ENCODE results near the gene IGSF9.
"Not testable (repeated sequence)": the region's sequence is repeated elsewhere in the genome, so short reads cannot be mapped to it uniquely, and the experiment has no call there.

IGSF9 gene

GRCh38 chr1:159920202-159920601, 25.2 kb downstream of the IGSF9 start:
- DNase-seq (ENCODE audit: low spot score), result no peak

DNA sequence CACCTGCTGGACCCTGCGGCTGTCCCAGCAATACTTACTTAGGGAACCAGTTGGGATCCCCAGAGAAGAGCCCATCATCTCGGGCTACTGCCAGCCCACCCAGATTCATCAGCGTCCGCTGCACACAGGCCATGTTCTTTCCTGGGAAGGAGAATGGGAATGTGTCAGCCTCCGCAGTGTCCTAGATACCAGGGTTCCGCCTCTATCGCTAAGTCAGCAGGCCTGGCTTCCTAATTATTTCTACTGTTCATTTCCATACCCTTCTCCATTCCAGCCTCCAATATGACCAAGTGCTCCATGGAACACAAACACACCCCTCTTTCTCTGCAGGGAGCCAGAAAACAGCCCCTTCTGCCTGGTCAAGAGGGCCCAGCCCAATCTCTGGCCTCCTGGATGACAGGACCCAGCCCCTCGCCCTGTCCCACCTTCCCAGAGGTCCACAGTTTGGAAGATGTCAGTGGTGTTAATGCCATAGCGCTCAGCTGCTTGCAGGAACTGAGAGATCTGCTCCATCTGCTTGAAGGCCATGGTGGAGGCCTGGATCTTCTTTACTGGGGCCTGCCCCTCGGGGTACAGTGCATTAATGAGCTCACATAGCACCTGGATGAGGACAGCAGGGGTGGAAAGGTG, 26.1 kb downstream of the IGSF9 start:
- DNase-seq (ENCODE audit: low spot score), result no peak

DNA sequence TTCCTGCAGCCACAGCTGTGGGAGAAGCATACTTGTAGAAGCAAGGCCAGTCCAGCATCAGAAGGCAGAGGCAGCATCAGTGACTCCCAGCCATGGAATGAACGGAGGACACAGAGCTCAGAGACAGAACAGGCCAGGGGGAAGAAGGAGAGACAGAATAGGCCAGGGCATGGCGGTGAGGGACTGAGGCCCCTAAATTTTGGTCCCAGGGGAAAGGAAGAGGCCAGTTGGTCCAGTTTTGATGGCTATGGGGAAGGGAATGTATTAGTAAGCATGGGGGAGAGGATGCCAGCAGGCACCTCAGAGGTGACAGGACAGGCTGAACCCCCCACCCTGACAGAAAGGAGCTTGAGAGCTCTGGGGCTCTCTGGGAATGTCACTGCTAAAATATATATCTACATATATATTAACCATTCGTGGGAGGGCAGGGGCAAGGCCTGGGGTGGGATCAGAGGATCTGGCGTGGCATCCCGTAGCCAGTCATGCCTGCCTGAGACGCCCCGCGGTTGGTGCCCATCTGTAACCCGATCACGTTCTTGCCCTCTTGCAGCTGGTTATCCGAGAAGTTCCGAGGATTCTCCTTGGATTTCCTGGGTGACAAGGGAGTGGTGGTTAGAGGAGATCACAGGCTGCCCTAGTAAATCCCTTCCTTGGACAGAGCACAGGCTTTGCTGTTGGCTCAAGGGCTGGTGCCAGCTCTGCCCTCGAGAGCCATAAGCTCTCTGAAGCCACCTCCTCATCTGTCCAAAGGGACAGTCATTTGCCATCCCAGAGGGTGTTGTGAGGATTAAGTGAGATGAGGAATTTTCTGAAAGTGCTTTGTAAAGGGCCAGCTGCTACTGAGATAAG, 26.8 kb downstream of the IGSF9 start:
- no peak for DNase-seq (ENCODE audit: low spot score)

DNA sequence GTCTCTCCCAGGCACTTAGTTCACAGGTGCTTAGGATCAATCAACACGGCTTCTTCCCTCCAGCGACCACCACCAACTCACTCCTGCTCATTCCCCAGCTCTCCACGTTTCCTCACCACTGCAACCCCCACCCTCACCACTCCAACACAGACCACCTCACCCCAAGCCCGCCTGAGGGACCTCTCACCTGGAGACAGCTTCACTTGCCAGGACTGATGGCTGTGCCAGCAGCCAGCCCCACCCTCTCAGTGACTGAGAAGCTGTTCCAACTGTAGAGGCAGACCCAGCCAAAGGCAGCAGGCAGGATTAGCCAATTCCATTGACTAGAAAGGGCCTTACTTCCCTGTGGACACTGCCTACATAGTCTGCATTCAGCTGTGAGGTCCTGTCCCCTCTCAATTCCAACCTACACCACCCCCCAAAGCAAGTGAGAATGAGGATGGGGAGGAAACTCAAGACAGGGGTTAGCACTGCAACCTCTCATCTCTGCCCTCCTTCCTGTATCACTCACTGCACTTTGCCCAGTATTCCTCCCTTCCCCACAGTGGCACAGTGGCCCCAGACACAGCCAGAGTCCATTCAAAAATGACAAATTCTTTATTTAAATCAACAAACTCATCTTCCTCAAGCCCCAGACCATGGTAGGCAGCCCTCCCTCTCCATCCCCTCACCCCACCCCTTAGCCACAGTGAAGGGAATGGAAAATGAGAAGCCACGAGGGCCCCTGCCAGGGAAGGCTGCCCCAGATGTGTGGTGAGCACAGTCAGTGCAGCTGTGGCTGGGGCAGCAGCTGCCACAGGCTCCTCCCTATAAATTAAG, 27.7 kb downstream of the IGSF9 start:
- DNase-seq (ENCODE audit: low spot score), result no peak

DNA sequence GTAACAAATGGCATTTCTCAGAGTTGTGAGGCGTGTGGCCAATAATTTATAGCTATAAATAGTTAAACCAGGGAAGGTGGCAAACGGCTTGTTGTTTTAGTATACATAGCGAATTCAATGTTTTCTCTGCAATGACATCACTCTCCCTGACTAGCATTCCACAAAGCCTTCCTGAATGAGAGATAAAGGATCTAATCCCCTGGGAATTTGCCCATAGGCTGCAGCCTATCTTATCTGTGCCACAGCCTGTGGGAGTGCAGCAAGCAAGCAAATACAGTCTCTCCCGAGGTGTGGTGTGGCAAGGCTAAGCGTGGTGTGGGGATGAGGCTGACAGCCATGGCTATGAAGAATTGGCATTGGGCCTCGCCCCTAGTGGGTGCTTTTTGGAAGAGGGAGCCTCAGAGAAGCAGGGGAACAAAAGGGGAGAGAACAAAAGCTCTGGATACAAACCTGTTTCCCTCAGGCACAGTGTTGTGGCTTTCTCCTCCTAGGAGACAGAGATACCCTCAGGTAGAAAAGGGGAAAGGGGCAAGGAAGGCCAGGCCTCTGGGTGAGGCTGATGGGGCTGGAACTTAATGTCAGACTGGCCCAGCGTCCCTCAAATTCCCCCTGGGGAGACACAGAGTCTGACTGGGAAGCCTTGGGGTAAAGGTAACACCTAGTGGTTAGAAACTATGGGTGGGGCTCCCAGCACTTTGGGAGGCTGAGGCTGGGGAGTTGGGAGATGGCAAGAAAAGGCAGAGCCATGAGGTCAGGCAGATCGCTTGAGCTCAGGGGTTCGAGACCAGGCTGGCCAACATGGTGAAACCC, 29.0 kb downstream of the IGSF9 start:
- DNase-seq (ENCODE audit: low spot score), result no peak

DNA sequence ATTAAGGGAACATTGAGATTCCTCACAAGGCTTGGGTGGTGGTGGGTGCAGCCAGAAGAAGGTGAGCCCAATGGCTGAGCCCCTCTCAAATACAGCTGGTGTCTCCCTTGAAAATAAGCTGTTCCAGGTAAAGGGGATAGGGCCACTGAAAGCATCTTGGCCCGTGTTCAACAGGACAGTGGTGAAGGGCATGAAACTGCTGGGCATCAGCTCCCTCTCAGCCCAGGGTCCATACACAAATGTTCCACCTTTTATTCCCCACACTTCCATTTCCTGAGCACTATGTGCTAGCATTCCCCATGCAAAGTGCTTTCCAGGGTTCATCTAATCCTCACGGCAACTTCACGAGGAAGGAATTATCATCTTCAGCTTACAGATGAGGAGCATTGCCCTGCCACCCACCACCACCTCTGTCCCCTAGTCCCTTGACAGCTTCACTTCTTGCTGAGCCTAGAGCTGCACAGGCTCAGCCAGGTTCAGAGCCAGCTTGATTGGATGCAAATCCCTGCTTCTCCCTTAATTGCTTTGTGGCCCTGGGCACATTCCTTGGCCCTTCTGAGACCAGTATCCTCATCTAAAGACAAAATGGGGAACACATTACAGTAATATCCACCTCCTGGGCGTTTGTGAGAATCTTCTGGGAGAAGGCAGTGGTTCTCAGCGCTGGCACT, 29.7 kb downstream of the IGSF9 start:
- no peak for DNase-seq (ENCODE audit: low spot score)

DNA sequence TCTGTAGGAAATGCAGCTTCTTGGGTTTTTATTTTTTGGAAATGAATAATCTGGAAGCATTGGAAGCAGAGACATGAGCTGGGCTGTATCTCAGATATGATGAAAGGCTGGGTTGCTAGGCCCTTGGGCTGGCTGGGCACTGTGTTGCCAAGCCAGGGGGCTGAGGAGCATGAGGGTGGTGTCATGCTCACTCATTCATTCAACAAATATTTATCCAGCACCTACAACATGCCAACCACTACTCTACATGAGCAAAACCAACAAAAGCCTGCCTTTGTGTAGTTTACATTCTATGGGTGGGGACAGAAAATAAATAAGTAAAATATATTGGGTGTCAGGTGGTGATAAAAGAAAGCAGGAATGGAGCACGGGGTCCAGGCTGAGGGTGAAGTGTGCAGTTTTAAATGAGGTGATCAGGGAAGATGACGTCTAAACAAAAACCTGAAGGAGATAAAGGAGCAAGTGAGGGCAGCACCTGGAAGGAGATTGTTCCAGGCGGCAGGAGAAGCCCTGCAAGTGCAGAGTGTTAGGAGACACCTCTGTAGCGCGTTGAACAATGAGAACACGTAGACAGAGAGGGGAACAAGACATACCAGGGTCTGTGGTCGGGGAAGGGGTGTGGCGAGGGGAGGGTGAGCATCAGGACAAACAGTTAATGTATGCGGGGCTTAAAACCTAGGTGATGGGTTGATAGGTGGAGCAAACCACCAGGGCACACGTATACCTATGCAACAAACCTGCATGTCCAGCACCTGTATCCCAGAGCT, 31.0 kb downstream of the IGSF9 start:
- no peak for DNase-seq (ENCODE audit: low spot score)

GRCh38 chr1:159913451-159914192, 31.8 kb downstream of the IGSF9 start:
- no peak for DNase-seq (ENCODE audit: low spot score)

GRCh38 chr1:159911326-159912070, 33.9 kb downstream of the IGSF9 start:
- DNase-seq (ENCODE audit: low spot score), result no peak

GRCh38 chr1:159908031-159908940, 37.1 kb downstream of the IGSF9 start:
- no peak for DNase-seq (ENCODE audit: low spot score)

GRCh38 chr1:159906960-159907359, 38.5 kb downstream of the IGSF9 start:
- DNase-seq (ENCODE audit: low spot score), result no peak

GRCh38 chr1:159904036-159904435, 41.4 kb downstream of the IGSF9 start:
- DNase-seq (ENCODE audit: low spot score), result not testable (repeated sequence)

- DNase-seq (ENCODE audit: low spot score), result no peak
Observed at GRCh38 chr1:159902541-159902940, 42.9 kb downstream of the IGSF9 start.

DNA sequence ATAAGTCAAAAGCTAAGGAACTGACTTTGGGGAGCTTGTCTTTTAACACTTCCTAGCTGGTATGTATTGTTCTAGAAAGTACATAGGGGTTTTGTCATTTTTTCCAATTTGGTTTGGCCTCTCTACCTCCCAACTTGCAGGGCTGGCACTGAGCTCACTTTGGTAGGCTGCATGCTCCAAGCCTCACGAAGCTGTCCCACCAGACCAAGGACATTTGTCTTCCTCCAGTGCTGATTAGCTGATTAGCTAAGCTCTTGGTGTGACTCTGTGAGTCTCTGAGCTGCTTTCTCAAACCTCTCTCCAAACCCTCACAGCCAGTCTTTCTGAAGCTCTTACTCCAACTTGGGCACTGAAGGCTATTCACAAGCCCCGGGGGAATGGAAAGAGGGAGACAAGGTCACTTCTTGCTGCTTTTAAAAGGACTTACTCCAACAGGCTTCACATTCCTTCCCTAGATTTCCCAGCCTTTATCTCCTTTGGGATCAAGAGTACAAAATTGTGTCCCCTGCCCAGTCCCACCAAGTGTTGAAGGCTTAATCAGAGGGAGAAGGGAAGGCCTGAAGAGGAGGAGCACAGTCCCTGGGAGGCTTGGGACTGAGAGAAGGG, 44.6 kb downstream of the IGSF9 start:
- DNase-seq (ENCODE audit: low spot score), result no peak

- DNase-seq (ENCODE audit: low spot score), result no peak
Observed at GRCh38 chr1:159900086-159900680, 45.2 kb downstream of the IGSF9 start, which contains the start of gene CFAP45. TSS of gene CFAP45 (minus strand) at chr1:159900165. CDS start at chr1:159900098, 67 bp downstream.

GRCh38 chr1:159899634-159900033, 45.8 kb downstream of the IGSF9 start:
- DNase-seq (ENCODE audit: low spot score), result not testable (repeated sequence)

GRCh38 chr1:159898527-159898926, 46.9 kb downstream of the IGSF9 start:
- DNase-seq (ENCODE audit: low spot score), result no peak
